IPS DF 4.7 (cell line): ENCODE results near the gene CACNA1E.
"Not testable (repeated sequence)": the region's sequence is repeated elsewhere in the genome, so short reads cannot be mapped to it uniquely, and the experiment has no call there.

ENCODE experiments used
- DNase-seq: peaks from one replicate; pipeline ENCODE4 v3.0.0-alpha.2; 2013; ENCODE audit warnings: low spot score; ENCODE audit errors: extremely low read depth

The CACNA1E gene

DNA sequence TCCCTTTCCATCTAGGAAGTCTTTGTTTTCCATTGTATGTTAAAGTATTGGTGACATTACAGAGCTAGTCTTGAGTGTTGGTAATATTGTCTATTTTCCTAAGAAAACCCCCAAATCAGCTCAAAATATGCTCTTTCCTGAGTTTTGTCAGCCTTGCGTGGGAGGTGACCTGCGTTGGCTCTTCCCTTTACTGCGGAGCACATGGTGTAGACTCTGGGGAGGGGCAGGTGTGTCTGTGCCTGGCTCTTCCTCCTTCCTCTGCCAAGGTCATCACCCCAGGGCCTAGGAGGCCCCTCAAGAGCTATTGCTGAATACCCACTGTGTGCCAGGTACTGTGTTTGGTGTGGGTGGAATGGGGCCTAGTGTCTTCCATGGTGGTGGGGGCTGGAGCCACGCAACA is 33.4 kb downstream of the CACNA1E start:
- no peak for DNase-seq

DNA sequence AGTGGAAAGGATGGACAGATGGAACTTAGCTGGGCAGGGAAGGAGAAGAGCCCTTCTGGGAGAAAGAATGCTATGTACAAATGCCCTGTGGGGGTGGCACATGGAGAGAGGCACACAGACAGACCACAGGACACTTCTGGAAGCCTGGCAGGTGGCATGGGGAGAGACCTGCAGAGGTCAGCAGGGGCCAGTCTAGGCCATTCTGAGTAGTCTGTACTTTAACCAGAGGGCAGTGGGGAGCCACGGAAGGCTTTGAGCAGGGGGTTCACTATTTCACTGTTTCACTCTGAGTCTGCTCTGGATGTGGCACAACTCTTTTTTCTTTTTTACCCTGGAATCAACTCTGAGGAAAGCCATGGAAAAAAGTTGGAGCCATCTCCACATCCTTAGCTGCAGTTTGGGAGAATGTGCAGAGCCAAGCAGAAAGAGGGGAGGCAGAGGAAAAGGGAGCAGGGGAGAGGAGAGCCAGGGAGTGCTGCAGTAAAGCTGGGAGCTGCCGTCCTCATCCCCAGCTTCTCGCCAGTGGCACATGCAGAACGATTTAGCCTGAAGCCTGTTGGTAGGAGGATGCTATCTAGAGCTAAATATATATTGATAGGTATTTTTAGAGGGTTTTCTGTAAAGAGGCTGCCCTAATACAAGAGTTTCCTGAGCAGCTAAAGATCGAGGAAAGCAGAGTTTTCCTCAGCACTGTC is 34.0 kb downstream of the CACNA1E start:
- no peak for DNase-seq

DNA sequence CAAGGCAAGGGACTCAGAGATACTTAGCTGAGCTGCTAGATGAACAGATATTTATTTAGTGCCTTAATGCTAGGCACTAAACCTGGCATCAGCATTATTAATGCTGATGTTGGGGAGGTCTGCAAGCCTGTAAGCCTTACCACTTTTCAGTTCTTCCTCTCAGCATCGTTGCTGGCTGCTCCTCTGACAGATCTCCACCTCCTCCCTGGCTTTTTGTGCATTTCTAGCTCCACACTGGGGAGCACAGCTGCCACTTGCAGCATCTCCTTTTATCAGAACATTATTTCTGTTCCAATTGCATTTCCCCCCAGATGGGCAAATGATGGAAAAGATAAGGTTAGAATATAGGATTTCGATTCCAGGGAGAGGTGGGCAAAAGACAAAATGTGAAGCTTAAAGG is 34.8 kb downstream of the CACNA1E start:
- DNase-seq: no peak

DNA sequence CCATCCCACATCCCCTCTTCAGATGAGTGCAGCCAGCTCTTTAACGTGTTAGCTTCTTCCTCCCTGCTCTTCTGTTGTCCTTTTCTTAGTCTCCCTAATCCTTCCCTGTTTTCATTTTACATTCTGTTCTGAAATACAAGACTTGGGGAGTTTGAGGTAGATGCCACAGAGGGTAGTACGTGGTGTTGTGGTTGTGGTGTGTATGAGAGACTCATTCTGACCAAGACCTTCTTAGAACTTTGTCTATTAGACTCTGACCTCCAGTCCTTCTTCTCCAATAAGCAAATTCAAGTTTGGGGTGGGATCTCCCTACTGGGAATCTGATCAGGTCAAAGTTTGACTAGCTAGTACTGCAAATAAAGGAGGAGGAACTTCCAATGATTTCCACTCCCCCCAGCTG is 39.5 kb downstream of the CACNA1E start:
- DNase-seq: no peak

DNA sequence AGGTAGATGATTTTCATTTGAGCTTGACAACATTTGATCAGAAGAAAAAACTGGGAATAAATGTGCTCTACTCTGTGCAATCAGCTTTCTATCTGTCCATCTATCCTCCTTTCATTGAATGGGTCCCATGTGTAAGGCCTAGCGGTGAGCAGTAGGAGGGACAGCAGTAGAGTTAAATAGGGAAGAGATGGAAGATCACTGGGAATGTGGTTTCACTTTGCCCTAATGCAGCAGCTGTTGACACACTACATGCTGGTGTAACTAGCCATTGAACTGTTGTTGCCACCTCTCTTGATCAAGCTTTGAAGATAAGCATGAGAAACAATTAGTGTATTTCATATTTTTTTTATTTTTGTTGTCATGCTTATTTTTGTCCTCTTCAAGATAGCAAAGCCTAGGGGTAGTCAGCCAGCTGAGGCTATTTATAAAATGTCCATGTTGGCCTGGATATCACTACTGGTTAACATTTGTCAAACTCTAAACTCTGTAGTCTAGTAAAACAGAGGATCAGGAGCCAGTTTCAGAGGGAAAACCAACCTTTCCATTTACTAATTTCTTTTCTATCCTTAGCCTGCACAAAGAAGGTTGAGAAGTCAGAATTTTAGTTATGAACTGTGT is 41.9 kb downstream of the CACNA1E start:
- DNase-seq: no peak

DNA sequence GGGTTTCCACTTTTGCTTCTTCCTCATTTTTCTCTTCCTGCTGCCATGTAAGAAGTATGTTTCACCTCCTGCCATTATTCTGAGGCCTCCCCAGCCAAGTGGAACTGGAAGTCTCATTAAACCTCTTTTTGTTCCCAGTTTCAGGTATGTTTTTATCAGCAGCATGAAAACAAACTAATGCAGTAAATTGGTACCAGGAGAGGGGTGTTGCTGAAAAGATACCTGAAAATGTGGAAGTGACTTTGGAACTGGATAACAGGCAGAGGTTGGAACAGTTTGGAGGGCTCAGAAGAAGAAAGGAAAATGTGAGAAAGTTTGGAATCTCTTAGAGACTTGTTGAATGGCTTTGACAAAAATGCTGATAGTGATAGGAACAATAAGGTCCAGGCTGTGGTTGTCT is 44.9 kb downstream of the CACNA1E start:
- not testable (repeated sequence) for DNase-seq

DNA sequence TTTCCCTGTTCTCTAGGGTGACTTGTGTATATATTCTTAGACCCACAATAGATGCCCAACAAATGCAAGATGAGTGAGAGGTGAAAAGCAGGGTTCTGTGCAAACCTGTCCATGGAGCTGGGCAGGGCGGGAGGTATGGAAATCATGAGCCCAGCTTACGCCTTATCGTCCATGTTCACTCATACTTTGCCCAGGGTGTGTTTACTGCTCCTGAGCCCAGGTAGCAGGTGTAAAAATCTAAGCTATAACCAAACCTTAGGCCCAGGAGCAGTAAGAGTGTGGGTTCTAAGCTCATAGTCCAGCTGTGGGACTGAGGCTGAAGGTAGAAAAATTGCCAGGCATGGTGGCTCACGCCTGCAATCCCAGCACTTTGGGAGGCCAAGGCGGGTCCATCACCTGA is 48.1 kb downstream of the CACNA1E start:
- DNase-seq: no peak

DNA sequence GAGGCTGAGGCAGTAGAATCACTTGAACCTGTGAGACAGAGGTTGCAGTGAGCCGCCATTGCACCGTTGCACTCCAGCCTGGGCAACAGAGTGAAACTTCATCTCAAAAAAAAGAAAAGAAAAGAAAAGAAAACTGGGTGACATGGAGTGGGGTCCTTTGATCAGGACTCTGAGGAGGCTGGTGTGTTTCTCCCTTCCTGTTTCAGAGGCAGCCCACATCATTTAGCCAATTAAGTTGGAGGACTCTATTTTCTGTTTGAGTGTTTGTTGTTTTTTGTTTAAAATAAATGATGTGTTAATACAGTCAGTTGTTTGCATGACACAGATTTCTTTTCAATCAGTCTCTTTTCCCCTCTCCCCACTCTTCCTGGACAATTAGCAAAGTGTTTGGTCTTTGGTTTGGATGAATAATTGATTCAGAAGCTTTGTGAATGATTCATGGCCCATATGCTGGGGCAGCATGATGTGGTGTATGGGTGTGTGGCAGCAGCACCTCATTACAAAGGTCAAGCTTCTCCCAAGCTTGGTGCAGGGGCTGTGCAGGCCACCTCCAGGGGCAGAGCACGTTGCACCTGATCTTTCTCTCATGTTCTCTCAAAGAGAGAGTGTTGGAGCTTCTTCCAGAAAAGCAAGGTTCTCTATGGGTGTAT is 48.8 kb downstream of the CACNA1E start:
- DNase-seq: no peak

DNA sequence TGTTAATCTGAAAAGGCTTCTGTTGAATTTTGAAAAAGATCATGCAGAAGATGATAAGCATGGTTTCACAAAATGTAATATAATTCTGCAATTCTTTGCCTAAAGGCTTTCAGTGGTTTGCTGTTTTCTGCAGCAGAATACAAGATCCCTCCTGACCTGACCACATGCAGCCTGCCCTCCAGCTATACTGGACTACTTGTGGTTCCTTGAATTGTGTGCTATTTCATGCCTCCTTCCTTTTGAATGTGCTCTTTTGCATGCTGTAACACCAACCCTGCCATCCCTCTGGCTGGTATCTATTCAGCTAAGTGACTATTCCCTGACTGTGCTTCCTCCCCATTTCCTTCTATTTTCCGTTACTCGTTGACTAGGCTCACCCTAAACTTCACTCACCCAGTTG is 55.5 kb downstream of the CACNA1E start:
- DNase-seq: no peak

DNA sequence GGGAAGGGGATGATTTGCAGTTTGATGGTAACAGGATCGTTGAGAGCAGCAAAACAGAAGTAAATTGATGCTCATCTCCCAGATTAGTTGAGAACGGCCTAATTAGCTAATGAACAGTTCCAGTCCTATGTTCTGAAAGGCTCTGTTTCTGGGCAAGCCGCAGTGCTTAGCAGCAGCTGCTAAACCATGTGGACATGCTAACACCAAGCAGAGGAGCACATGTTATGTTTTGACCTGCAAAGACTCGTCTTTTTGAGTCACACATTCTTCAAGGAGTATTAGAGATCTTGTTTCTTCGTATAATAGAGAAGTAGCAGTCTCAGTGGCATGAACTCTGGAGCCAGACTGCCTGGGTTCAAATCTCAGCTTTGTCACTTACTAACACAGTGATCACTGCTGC is 58.1 kb downstream of the CACNA1E start:
- DNase-seq: no peak

DNA sequence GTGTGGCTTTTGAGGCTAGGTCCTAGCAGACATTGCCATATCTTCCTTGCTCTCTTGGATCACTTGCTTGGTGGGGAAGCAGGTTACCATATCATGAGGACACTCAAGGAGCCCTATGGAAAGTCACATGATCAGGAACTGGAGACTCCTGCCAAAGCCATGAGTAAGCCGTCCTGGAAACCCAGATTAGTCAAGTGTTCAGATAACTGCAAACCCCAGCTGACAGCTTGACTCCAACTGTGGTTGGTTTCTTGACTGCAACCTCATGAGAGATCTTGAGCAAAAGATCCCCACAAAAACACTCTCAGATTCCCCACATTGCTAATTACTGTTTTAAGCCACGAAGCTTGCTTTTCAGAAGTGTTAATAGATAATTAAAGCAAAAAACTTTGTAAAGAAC is 58.6 kb downstream of the CACNA1E start:
- no peak for DNase-seq

DNA sequence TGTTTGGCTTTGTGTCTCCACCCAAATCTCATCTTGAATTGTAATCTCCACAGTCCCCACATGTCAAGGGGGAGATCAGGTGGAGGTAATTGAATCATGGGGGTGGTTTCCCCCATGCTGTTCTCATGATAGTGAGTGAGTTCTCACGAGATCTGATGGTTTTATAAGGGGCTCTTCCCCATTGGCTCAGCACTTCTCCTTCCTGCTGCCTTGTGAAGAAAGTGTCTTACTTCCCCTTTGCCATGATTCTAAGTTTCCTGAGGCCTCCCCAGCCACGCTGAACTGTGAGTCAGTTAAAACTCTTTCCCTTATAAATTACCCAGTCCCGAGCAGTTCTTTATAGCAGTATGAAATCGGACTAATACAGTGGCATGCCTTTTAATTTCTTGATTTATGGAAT is 59.1 kb downstream of the CACNA1E start:
- DNase-seq: not testable (repeated sequence)

DNA sequence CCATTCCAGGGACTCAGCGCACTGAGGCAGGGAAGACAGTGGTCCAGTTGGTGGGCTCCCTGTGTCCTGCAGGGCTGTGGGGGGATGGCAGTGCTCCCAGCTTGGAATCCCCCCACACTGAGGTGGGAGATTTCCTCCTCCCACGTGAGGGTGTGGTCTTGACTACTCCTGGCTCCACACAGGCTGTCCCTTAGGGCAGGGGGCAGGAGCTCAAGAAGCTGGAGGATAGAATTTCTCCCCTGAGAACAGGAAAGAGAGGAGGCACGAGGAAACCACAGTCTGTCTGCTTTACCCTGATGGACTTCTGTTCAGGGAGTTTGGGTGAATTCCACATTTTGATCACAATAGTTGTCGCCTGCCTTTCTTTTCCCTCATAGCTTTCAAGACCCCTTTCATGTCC is 62.1 kb downstream of the CACNA1E start:
- no peak for DNase-seq

DNA sequence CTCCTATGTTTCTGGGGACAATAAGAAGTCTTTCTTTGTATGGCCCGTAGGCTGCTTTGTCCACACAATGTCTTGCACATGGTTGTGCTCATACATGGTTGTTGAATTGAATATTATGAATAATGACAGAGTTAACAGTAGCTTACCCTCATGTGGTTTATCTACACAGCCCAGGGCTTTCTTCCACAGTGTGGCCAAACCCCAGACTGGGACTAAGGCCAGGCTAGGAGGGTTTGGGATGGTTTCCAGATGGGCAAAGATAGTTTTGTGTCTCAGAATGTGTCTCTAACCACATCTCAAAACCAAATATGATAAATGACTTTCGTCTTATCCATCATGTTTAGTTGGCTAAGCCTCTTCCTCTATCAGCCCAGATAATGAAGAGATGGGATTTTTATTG is 65.2 kb downstream of the CACNA1E start:
- no peak for DNase-seq

DNA sequence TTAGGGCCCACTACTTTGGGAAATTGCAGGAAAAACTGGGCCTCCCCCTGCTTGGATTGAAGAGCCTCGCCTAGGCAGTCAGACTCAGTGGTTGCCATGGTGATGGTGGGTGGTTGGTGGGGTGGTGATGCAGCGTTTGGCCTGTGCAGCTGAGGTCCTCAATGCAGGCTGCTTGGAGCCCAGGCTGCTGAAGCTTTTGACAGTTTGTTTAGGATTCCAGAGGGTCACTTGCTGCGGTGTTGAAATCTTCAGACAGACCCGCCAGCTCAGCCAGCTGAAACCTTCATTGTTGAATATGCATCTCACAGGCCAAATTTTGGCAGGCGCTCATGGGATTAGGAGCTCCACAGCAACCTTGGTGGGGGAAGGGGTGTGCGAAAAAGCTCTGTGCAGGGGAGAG is 67.9 kb downstream of the CACNA1E start:
- no peak for DNase-seq

DNA sequence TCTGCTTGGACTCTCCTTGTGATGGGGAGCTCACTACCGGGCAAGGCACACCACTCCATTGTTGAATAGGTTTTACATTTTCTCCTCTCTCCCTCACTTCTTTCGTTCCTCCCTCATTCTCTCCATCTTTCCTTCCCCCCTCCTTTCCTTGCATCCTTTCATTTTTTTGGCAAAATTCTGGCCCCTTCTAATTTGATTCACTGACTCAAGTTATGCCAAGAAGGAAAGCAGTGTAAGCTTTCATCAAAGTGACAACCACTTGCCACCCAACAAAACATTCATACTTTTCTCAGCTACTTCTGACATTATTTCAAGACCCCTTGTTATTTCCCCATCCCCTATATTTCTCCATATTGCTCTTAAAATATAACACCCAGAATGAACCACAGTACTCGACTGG is 68.4 kb downstream of the CACNA1E start:
- DNase-seq: no peak

DNA sequence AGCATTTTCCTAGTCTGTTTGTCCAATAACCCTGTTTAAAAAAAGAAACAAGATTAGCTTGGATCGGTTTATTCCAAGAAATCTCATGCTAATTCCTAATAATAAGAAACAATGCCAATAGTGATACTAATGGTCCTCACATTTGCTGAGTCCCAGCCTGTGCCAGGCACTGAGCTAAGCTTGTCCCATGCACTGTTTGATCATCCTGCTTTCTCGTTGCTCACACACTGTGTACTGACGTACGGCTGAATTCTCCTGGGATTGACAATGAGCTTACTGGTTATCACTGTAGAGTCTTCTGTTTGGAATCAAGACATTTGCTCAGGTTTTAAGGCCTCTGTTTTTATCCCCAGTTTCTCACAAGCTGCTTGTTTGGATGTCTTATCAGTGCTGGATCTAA is 71.1 kb downstream of the CACNA1E start:
- DNase-seq: no peak

DNA sequence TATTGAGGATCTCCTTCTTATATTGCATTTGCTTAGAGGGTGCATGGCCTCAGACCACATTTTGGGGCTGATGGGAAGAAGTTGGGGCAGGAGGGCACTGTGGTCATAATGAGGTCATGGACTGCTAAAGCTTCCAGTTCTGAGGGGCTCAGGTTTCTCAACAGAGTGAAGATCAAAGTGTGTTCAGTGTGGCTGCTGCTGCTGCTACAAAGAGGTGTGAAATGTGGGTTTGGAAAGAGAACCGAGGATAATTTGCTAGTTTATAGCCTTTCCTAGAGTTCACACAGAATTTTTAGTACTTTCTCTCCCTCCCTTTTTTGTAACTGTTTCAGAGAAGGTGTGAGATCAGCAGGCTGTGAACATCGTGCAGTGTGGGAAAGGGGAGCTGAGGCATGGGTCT is 73.3 kb downstream of the CACNA1E start:
- DNase-seq: no peak

DNA sequence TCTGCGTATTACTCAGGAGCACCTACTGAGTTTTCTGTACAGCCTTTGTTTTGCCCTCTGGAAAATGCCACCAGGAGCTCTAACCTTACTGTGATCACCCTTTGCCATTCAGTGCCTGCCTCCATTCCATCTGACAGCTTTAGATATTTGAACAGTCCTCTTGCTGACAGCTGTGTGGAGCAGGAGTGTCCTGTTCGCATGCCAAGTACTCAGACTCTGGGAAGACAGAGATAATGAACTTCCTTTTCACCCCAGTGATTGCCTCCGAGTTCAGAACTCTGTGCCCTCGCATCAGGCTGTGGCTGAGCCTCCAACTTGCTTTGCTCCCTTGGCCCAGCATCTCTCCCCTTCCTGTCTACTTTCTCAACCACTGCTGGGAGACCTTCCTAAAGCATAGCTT is 74.0 kb downstream of the CACNA1E start:
- DNase-seq: no peak

DNA sequence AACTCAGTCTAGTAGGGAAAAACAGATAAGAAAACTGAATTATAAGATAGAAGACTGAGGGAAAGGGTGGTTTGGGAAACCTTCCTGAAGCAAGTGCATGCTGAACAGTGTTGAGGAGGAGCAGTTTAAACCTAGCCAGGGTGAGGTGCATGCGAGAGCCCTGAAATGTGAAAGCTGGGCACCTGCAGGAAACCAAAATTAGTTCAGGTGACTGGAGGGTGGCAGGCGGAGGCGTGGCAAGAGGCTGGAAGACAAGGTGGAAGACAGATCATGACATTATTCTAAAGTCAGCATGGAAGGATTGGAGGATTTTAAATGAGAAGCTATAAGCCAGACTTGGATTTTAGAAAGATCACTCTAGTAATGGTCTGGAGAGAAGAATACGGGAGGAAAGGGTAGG is 75.1 kb downstream of the CACNA1E start:
- DNase-seq: no peak

DNA sequence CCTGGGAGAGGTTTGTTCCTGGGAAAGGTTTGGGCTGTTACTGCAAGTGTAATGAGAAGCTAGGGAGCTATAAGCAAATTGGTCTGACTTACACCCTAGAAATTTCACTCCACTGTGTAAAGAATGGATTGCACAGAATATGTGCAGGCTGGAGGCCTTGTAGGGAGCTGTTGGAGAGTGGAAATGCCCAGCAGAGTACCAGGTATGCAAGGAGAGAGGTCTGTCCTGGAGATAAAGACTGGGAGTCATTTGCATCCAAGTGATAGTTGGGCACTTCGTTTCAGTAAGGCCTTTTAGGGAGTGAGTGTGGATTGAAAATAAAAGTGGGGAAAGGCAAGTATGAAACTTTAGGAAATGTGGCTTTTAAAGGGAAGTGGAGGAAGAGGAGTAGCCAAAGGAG is 75.8 kb downstream of the CACNA1E start:
- DNase-seq: no peak

DNA sequence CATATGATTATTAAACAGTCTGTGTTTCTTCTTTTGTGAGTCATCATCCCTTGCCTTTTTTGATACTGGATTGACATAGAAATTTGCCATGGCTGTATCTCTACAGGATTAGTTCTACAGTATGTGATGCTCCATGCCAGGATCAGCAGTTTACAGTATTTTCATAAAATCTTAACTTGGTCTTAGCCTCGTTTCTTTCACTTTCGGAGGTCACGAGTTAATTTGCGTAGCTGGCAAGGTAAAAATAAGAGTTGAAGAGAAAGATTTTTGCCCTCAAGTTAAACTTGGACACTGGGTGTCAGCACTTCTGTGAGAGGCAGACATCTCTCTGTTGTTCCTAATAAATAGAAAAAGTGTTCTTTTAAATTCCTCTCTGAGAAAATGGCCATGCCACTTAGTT is 79.1 kb downstream of the CACNA1E start:
- DNase-seq: no peak

DNA sequence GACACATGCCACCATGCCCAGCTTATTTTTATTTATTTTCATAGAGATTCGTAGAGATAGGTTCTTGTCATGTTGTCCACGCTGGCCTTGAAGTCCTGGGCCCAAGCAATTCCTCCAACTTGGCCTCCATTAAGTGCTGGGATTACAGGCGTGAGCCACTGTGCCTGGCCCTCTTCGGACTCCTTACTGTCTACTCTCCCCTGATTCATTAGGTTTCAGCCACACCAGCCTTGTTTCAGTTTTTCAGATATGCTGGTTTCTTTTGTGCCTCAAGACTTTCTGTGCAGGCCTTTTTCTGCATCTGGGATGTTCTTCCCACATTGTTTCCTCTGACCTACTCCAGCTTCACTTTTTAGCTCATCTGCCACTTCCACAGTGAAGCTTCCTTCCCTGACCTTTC is 85.4 kb downstream of the CACNA1E start:
- DNase-seq: no peak
